ENCODE measurements around the gene FIBP. TPM values are rescaled to one million over a fixed set of nuclear protein-coding genes. Genes with fewer than 3 reads are reported as not detected.

FIBP gene
- total and polyA plus RNA-seq, 8 donors = 18.0 to 56.2 (median 25.5) TPM

DNA sequence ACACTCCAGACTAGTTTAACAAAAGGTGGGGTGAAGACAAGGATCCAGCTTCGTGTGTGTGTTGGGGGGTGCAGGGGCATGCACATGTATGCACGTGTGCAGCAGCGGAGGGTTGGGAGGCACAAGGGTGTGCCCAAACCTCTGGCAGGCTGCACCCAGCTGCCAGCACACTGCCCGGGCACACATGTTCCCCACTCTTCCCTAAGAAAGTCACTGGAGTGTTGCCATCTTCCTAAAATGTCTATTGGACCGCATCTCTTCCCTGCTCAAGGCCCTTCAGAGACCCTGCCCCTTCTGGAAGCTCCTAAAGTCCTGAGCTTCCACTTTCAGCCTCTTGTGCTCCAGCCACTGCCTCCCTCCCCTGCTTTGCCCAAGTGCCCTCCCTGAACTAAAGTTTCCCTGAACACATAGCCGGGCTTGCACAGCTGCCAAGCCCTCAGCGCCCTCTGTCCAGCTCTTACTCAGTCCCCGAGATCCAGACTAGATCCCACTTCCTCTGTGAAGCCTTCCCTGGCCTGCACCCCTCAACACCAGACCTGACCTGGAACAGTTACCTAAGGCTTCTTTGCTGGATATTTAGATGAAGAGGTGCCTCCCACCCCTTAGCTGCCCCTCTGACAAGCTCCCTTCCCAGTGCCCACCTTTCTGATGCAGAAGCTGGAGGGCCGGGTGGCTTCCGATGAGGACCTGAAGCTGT lies 36.3 kb downstream of the FIBP start:
- FAIRE-seq (no peak), DNase-seq (no peak), ATAC-seq (no peak)
- TF ChIP-seq, protein P1, sequence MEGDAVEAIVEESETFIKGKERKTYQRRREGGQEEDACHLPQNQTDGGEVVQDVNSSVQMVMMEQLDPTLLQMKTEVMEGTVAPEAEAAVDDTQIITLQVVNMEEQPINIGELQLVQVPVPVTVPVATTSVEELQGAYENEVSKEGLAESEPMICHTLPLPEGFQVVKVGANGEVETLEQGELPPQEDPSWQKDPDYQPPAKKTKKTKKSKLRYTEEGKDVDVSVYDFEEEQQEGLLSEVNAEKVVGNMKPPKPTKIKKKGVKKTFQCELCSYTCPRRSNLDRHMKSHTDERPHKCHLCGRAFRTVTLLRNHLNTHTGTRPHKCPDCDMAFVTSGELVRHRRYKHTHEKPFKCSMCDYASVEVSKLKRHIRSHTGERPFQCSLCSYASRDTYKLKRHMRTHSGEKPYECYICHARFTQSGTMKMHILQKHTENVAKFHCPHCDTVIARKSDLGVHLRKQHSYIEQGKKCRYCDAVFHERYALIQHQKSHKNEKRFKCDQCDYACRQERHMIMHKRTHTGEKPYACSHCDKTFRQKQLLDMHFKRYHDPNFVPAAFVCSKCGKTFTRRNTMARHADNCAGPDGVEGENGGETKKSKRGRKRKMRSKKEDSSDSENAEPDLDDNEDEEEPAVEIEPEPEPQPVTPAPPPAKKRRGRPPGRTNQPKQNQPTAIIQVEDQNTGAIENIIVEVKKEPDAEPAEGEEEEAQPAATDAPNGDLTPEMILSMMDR (IDR thresholded peaks at IDR 0.05) = no peak
- WGBS, 2 donors = 93 to 95% methylated on average over 10 of the region's 10 CpGs
- intact Hi-C loops (cut with DNase I) = no loop called here
- Histone ChIP-seq H3K27me3 (no peaks in the 10 kb centered on the region), H3K27ac (no peak overlapping the region), H3K4me3 (no peak overlapping the region), H3K9me3 (no peaks in the 10 kb centered on the region), H3K36me3 (peaks cover 4 to 15% (median 8%) of the 10 kb centered on the region in 3 donors), H3K4me1 (peaks cover 3 to 11% (median 4%) of the 10 kb centered on the region in 3 donors)

DNA sequence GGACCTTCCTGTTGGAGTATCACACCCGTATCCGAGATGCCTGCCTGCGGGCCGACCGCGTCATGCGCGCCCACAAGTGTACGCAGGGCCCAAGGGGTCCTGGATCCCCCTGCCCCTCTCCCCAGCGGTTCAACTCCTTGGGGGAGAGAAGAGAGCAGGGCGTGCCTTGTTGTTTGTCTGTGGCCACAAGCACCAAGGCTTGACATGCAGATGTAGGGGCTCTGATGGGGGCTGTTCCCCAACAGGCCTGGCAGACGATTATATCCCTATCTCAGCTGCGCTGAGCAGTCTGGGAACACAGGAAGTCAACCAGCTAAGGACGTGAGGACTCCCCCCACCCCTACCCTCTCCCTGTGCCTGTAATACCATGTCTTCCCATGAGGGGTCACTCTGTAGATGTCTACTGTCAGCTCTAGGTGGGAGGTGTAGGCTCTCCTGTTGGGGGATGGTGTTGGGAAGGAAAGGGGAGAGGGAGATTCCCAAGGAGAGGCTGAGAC lies 37.1 kb downstream of the FIBP start:
- ATAC-seq (peak in 2 of 4 donors; percentile 12 to 13), DNase-seq (peak in 2 of 6 donors; percentile 20 to 32), FAIRE-seq (no peak)
- intact Hi-C loops (cut with DNase I) = no loop called here
- H3K4me3 ChIP-seq = no peak overlapping the region
- TF ChIP-seq, protein P1 (IDR thresholded peaks at IDR 0.05) = peak in 1 of 4 donors; percentile 10
- no peak overlapping the region for H3K27ac ChIP-seq
- H3K4me1 ChIP-seq = peaks cover 2 to 6% (median 3%) of the 10 kb centered on the region in 3 donors
- H3K36me3 ChIP-seq = peaks cover 4 to 15% (median 8%) of the 10 kb centered on the region in 3 donors
- H3K27me3 ChIP-seq = no peaks in the 10 kb centered on the region
- no peaks in the 10 kb centered on the region for H3K9me3 ChIP-seq
- WGBS, 2 donors = 91 to 92% methylated on average over 14 of the region's 14 CpGs

DNA sequence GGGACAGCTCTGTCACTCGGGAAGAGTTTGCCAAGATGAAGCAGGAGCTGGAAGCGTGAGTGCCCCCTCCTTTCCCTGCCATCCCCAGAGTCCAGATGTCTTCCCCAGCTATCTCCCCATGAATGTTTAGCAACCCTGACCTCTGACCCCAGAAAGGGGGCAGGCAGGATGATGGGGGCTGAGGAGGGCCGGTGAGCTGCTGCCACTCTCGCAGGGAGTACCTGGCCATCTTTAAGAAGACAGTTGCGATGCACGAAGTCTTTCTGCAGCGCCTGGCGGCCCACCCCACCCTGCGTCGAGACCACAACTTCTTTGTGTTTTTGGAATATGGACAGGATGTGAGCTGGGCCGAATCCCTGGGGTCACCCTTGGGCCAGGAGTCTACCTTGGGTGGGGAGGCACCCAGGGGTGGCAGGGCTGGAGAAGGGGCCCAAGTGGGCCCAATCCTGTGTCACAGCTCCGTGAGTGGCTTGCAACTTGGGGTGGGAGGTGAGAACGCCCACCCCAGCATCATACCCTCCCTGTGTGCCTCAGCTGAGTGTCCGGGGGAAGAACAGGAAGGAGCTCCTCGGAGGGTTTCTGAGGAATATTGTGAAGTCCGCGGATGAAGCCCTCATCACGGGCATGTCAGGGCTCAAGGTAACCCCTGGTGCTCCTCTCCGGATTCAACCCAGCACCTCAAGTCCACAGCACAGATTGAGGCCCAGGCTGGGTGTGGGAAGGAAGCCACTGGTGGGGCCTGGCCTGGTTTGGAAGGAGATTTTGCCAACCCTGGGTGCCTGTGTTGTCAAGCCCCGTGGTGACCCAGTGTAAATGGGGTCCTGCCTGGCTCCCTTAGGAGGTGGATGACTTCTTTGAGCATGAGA lies 37.8 kb downstream of the FIBP start:
- FAIRE-seq = no peak
- Histone ChIP-seq H3K4me3 (no peak overlapping the region), H3K9me3 (no peaks in the 10 kb centered on the region), H3K36me3 (peaks cover 4 to 11% (median 8%) of the 10 kb centered on the region in 3 donors), H3K27ac (no peak overlapping the region), H3K4me1 (peaks cover 0 to under 1% (median 0%) of the 10 kb centered on the region in 3 donors), H3K27me3 (no peaks in the 10 kb centered on the region)
- intact Hi-C loops (cut with DNase I) = no loop called here
- DNase-seq = no peak
- 70 to 76% methylated on average over 20 of the region's 20 CpGs for WGBS, 2 donors
- ATAC-seq = no peak
- TF ChIP-seq, protein P1 (IDR thresholded peaks at IDR 0.05) = no peak

DNA sequence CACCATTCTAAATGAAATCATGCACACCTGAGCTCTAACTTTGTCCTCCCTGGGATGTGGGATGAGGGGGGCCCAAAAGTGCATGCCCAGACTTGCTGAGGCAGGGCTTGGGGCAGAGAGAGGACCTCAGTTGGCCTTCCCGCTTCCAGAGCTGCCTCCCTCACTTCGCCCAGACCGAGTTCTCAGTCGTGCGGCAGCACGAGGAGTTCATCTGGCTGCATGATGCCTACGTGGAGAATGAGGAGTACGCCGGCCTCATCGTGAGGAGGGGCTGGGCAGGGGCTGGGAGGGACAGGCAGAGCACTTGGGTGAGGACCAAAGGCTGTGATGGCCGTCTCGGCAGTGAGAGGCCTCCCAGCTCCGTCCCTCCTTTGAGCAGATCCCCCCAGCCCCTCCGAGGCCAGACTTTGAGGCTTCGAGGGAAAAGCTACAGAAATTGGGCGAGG lies 38.5 kb downstream of the FIBP start:
- FAIRE-seq = no peak
- 50 to 54% methylated on average over 16 of the region's 16 CpGs for WGBS, 2 donors
- Histone ChIP-seq H3K27me3 (no peaks in the 10 kb centered on the region), H3K36me3 (peaks cover 0 to 4% (median 1%) of the 10 kb centered on the region in 3 donors), H3K9me3 (no peaks in the 10 kb centered on the region), H3K27ac (no peak overlapping the region), H3K4me3 (no peak overlapping the region), H3K4me1 (no peaks in the 10 kb centered on the region)
- ATAC-seq = no peak
- intact Hi-C loops (cut with DNase I) = no loop called here
- peak in 1 of 6 donors; percentile 59 for DNase-seq
- TF ChIP-seq, protein P1 (IDR thresholded peaks at IDR 0.05) = no peak
